ENCODE measurements around the gene ATG13.

DNA sequence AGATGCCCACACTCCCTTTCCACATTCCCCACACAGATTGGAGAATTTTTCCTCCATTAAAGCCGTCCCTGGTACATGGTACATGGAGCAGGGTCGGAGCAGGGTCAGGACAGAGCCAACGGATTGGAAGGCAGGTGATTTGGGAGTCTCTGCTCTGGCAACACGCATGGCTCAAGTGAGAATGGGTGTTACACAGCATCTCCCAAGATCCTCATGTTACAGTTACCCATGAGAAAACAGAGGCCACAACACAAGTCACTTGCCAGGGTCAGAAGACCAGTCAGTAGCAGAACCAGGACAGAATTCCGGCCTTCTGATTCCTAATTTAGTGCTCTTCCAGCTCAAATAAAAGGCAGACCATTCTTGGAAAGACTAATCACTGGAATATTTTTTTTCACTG lies 94.0 kb downstream of the ATG13 start:
- TF ChIP-seq, protein P1, sequence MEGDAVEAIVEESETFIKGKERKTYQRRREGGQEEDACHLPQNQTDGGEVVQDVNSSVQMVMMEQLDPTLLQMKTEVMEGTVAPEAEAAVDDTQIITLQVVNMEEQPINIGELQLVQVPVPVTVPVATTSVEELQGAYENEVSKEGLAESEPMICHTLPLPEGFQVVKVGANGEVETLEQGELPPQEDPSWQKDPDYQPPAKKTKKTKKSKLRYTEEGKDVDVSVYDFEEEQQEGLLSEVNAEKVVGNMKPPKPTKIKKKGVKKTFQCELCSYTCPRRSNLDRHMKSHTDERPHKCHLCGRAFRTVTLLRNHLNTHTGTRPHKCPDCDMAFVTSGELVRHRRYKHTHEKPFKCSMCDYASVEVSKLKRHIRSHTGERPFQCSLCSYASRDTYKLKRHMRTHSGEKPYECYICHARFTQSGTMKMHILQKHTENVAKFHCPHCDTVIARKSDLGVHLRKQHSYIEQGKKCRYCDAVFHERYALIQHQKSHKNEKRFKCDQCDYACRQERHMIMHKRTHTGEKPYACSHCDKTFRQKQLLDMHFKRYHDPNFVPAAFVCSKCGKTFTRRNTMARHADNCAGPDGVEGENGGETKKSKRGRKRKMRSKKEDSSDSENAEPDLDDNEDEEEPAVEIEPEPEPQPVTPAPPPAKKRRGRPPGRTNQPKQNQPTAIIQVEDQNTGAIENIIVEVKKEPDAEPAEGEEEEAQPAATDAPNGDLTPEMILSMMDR (conservative IDR thresholded peaks at IDR 0.05; ENCODE audit: low read length): no peak
- no peak for TF ChIP-seq EZH2phosphoT487 (IDR thresholded peaks at IDR 0.05; ENCODE audit: borderline replicate concordance, low read depth, low read length)
